Aorta (tissue), 5 donors: ENCODE measurements around the gene SLC25A28. TPM values are rescaled to one million over a fixed set of nuclear protein-coding genes. Genes with fewer than 3 reads are reported as not detected.
"Not testable (repeated sequence)": the region's sequence is repeated elsewhere in the genome, so short reads cannot be mapped to it uniquely, and the experiment has no call there.

Experiments used
- ATAC-seq: fragments of 200-7000 bp; cut with Tn5 transposase; one replicate; pipeline ENCODE4 v1.9.1; 2022; ENCODE audit warnings: moderate library complexity; ENCODE audit not compliant: low FRiP score
- DNase-seq, 2 donors: peaks; one replicate each; pipeline ENCODE4 v3.0.0-alpha.2; 2020
- H3K27ac ChIP-seq, 2 donors: one replicate each; pipeline ENCODE4 v1.5.1; 2013; ENCODE audit warnings: low read length in 2 of 2, mild to moderate bottlenecking in 2 of 2, moderate library complexity in 2 of 2, control low read depth in 1 of 2, inconsistent platforms in 1 of 2, low read depth in 1 of 2
- H3K27me3 ChIP-seq, 2 donors: one replicate each; pipeline ENCODE4 v1.6.1; 2013; ENCODE audit warnings: control low read depth in 1 of 2, low read length in 1 of 2, mild to moderate bottlenecking in 1 of 2, moderate library complexity in 1 of 2; ENCODE audit not compliant: insufficient read depth in 2 of 2, control insufficient read depth in 1 of 2
- H3K36me3 ChIP-seq, 2 donors: one replicate each; pipeline ENCODE4 v1.6.1; 2013; ENCODE audit warnings: control low read depth in 1 of 2, low read length in 1 of 2, mild to moderate bottlenecking in 1 of 2; ENCODE audit not compliant: insufficient read depth in 2 of 2, control insufficient read depth in 1 of 2
- H3K4me1 ChIP-seq, 2 donors: one replicate each; pipeline ENCODE4 v1.6.1; 2013; ENCODE audit warnings: low read length in 2 of 2, control low read depth in 1 of 2, mild to moderate bottlenecking in 1 of 2, moderate library complexity in 1 of 2; ENCODE audit not compliant: insufficient read depth in 2 of 2, control insufficient read depth in 1 of 2
- H3K4me3 ChIP-seq, 2 donors: one replicate each; pipeline ENCODE4 v1.5.1; 2013; ENCODE audit warnings: low read length in 2 of 2, control low read depth in 1 of 2, mild to moderate bottlenecking in 1 of 2
- H3K9me3 ChIP-seq: one replicate; pipeline ENCODE4 v1.6.1; 2013; ENCODE audit warnings: mild to moderate bottlenecking, low read length; ENCODE audit not compliant: control insufficient read depth
- WGBS, 2 donors: extraction: QIAGEN DNeasy Blood & Tissue Kit; methylation state at CpG; one replicate each; pipeline ENCODE4 v1.1.7; 2013; 5-methylcytosine and 5-hydroxymethylcytosine counted together
- intact Hi-C, 2 donors: fragments of 100-400 bp; cut with DNase I; formaldehyde crosslinking; loops; one replicate each; pipeline versions ENCODE4 v1.14.2 to v1.15.0; 2022
- polyA plus RNA-seq, 2 donors: library from polyadenylated mRNA; stranded (reverse); fragments of 200-250 nt; gene quantifications; one replicate each; pipeline ENCODE4 v1.2.3, GENCODE V29; 2013
- total RNA-seq, 2 donors: library from RNA; stranded (reverse); fragmentation: NEBNext Ultra II Directional; extraction: Animal tissue kit (Norgen Biotek cat#: 25700); gene quantifications; one replicate each; pipeline ENCODE4 v1.2.1, GENCODE V29; 2021
- donor health status: healthy with polysubstance abuse.
- donor health status: Bipolar disorder and iron deficiency.
- donor health status: DM: no; HTN: no; CAD: no.
- donor health status: DM: no; HTN: no; CAD: no.
- donor health status: DM: yes; HTN: yes; CAD: no.

Gene SLC25A28
- total and polyA plus RNA-seq, 4 donors: 40.4 to 157 (median 45.5) TPM

- Histone ChIP-seq H3K9me3 (no peaks in the 10 kb centered on the region), H3K27me3 (no peaks in the 10 kb centered on the region), H3K36me3 (no peaks in the 10 kb centered on the region), H3K4me3 (no peak overlapping the region), H3K4me1 (no peaks in the 10 kb centered on the region), H3K27ac (no peak overlapping the region)
- DNase-seq (no peak), ATAC-seq (no peak)
- intact Hi-C loops: no loop called here
- 53% methylated on average over 8 of the region's 8 CpGs for WGBS, 2 donors
Observed at GRCh38 chr10:99598781-99599509, 21.3 kb downstream of the SLC25A28 start.

- WGBS, 2 donors: 57 to 65% methylated on average over 4 of the region's 4 CpGs
- Histone ChIP-seq H3K27ac (no peak overlapping the region), H3K4me3 (no peak overlapping the region), H3K9me3 (no peaks in the 10 kb centered on the region), H3K4me1 (no peaks in the 10 kb centered on the region), H3K27me3 (no peaks in the 10 kb centered on the region), H3K36me3 (no peaks in the 10 kb centered on the region)
- DNase-seq (no peak), ATAC-seq (no peak)
- intact Hi-C loops: no loop called here
Observed at GRCh38 chr10:99598011-99598410, 22.2 kb downstream of the SLC25A28 start.

GRCh38 chr10:99596708-99597107 lies 23.5 kb downstream of the SLC25A28 start:
- H3K9me3 ChIP-seq, intact Hi-C loops, H3K4me3 ChIP-seq, DNase-seq, H3K27ac ChIP-seq, H3K36me3 ChIP-seq, H3K27me3 ChIP-seq, H3K4me1 ChIP-seq, ATAC-seq: not testable (repeated sequence)
- 82 to 85% methylated on average over 4 of the region's 4 CpGs for WGBS, 2 donors

GRCh38 chr10:99595770-99596465 lies 24.3 kb downstream of the SLC25A28 start:
- ATAC-seq (no peak), DNase-seq (no peak)
- 38 to 46% methylated on average over 6 of the region's 6 CpGs for whole genome bisulfite sequencing, 2 donors
- Histone ChIP-seq H3K4me3 (no peak overlapping the region), H3K27ac (no peak overlapping the region), H3K36me3 (no peaks in the 10 kb centered on the region), H3K9me3 (no peaks in the 10 kb centered on the region), H3K27me3 (no peaks in the 10 kb centered on the region), H3K4me1 (no peaks in the 10 kb centered on the region)
- intact Hi-C loops: no loop called here

GRCh38 chr10:99595236-99595635 lies 25.0 kb downstream of the SLC25A28 start:
- no peaks in the 10 kb centered on the region for H3K27me3 ChIP-seq
- ATAC-seq (no peak), DNase-seq (no peak)
- H3K4me3 ChIP-seq: no peak overlapping the region
- no peaks in the 10 kb centered on the region for H3K9me3 ChIP-seq
- no peaks in the 10 kb centered on the region for H3K36me3 ChIP-seq
- H3K27ac ChIP-seq: no peak overlapping the region
- WGBS, 2 donors: 57 to 65% methylated on average over 3 of the region's 3 CpGs
- intact Hi-C loops: no loop called here
- no peaks in the 10 kb centered on the region for H3K4me1 ChIP-seq

GRCh38 chr10:99593312-99593711 lies 26.9 kb downstream of the SLC25A28 start:
- WGBS, 2 donors: 58 to 63% methylated on average over 5 of the region's 5 CpGs
- ATAC-seq: no peak
- intact Hi-C loops: no loop called here

GRCh38 chr10:99590799-99591198 lies 29.4 kb downstream of the SLC25A28 start:
- ATAC-seq: no peak
- Histone ChIP-seq H3K4me1 (no peaks in the 10 kb centered on the region), H3K27me3 (no peaks in the 10 kb centered on the region), H3K36me3 (no peaks in the 10 kb centered on the region), H3K9me3 (no peaks in the 10 kb centered on the region), H3K27ac (no peak overlapping the region), H3K4me3 (no peak overlapping the region)
- 67% methylated on average over 7 of the region's 7 CpGs for WGBS, 2 donors
- no peak for DNase-seq
- intact Hi-C loops: no loop called here

More at GRCh38 chr10:99593312-99593711, 26.9 kb downstream of the SLC25A28 start:
- Histone ChIP-seq H3K4me1 (no peaks in the 10 kb centered on the region), H3K9me3 (no peaks in the 10 kb centered on the region), H3K27ac (no peak overlapping the region), H3K36me3 (no peaks in the 10 kb centered on the region), H3K4me3 (no peak overlapping the region), H3K27me3 (no peaks in the 10 kb centered on the region)
- no peak for DNase-seq

GRCh38 chr10:99583687-99584086 lies 36.6 kb downstream of the SLC25A28 start:
- 51 to 57% methylated on average over 8 of the region's 8 CpGs for WGBS, 2 donors
- Histone ChIP-seq H3K9me3 (no peaks in the 10 kb centered on the region), H3K27ac (no peak overlapping the region), H3K4me1 (no peaks in the 10 kb centered on the region), H3K4me3 (no peak overlapping the region), H3K27me3 (no peaks in the 10 kb centered on the region), H3K36me3 (no peaks in the 10 kb centered on the region)
- no peak for DNase-seq
- no peak for ATAC-seq
- intact Hi-C loops: no loop called here

GRCh38 chr10:99582255-99582770 lies 37.9 kb downstream of the SLC25A28 start:
- WGBS, 2 donors: 43% methylated on average over 6 of the region's 6 CpGs
- no peak overlapping the region for H3K4me3 ChIP-seq
- intact Hi-C loops: no loop called here
- H3K27ac ChIP-seq: no peak overlapping the region
- no peak for ATAC-seq
- no peaks in the 10 kb centered on the region for H3K9me3 ChIP-seq
- DNase-seq: no peak
- H3K27me3 ChIP-seq: no peaks in the 10 kb centered on the region
- no peaks in the 10 kb centered on the region for H3K36me3 ChIP-seq
- H3K4me1 ChIP-seq: no peaks in the 10 kb centered on the region
